CD14-positive monocyte (primary cell): ENCODE measurements around the gene LDLRAD4. TPM values are rescaled to one million over a fixed set of nuclear protein-coding genes. Genes with fewer than 3 reads are reported as not detected.

Experiments
- DNase-seq, 3 donors: peaks; one replicate each; pipeline ENCODE4 v3.0.0-alpha.2; 2011 to 2022
- H2AFZ ChIP-seq: 2 replicates; pipeline ENCODE4 v1.6.0; 2012; ENCODE audit warnings: mild to moderate bottlenecking, low read depth, low read length, inconsistent platforms; ENCODE audit not compliant: insufficient read depth, poor library complexity, severe bottlenecking
- H3K27ac ChIP-seq, 2 donors: 1 replicate in 1 of 2; 2 replicates in 1 of 2; pipeline ENCODE4 v1.5.1; 2012 to 2013; ENCODE audit warnings: low read length in 2 of 2, control low read depth in 1 of 2, inconsistent platforms in 1 of 2, low read depth in 1 of 2, mild to moderate bottlenecking in 1 of 2
- H3K27me3 ChIP-seq, 2 donors: one replicate each; pipeline versions ENCODE4 v1.6.0 to v1.6.1; 2011 to 2013; ENCODE audit warnings: low read length in 2 of 2; ENCODE audit not compliant: control insufficient read depth in 2 of 2, insufficient read depth in 2 of 2
- H3K36me3 ChIP-seq, 2 donors: replicated peaks in 1 of 2; 1 replicate in 1 of 2; 2 replicates in 1 of 2; pipeline versions ENCODE4 v1.5.1 to v1.6.1; 2012 to 2013; ENCODE audit warnings: low read length in 2 of 2, control low read depth in 1 of 2, inconsistent platforms in 1 of 2, mild to moderate bottlenecking in 1 of 2; ENCODE audit not compliant: insufficient read depth in 2 of 2, control insufficient read depth in 1 of 2
- H3K4me1 ChIP-seq, 2 donors: 1 replicate in 1 of 2; 2 replicates in 1 of 2; pipeline versions ENCODE4 v1.5.1 to v1.6.1; 2012 to 2013; ENCODE audit warnings: low read length in 2 of 2, control low read depth in 1 of 2, inconsistent platforms in 1 of 2, mild to moderate bottlenecking in 1 of 2, moderate library complexity in 1 of 2; ENCODE audit not compliant: insufficient read depth in 2 of 2, control insufficient read depth in 1 of 2
- H3K4me2 ChIP-seq: replicated peaks from 2 replicates; pipeline ENCODE3; 2012; ENCODE audit warnings: low read length, moderate library complexity, mild to moderate bottlenecking; ENCODE audit not compliant: poor library complexity, severe bottlenecking; ENCODE audit errors: extremely low read depth
- H3K4me3 ChIP-seq, 3 experiments: fragments of 200-600 bp in 1 of 3; sonication (generic) in 1 of 3; replicated peaks in 1 of 3; 1 replicate in 2 of 3; 2 replicates in 1 of 3; pipeline ENCODE4 v1.5.1; 2011 to 2013; ENCODE audit warnings: low read length in 3 of 3, mild to moderate bottlenecking in 3 of 3, control low read depth in 2 of 3, low read depth in 2 of 3, inconsistent platforms in 1 of 3, moderate library complexity in 1 of 3
- H3K79me2 ChIP-seq: 2 replicates; pipeline ENCODE4 v1.6.0; 2012; ENCODE audit warnings: mild to moderate bottlenecking, control low read depth, inconsistent platforms, low read length, moderate library complexity; ENCODE audit not compliant: insufficient read depth
- H3K9ac ChIP-seq: 2 replicates; pipeline ENCODE4 v1.6.0; 2017; ENCODE audit warnings: low read length, mild to moderate bottlenecking; ENCODE audit not compliant: insufficient read depth, poor library complexity, severe bottlenecking
- H3K9me3 ChIP-seq, 2 donors: replicated peaks in 1 of 2; 1 replicate in 1 of 2; 2 replicates in 1 of 2; pipeline versions ENCODE4 v1.5.1 to v1.6.1; 2012 to 2013; ENCODE audit warnings: low read length in 2 of 2, control low read depth in 1 of 2; ENCODE audit not compliant: control insufficient read depth in 1 of 2, insufficient read depth in 1 of 2
- H4K20me1 ChIP-seq: 2 replicates; pipeline ENCODE4 v1.6.0; 2012; ENCODE audit warnings: mild to moderate bottlenecking, low read length, control low read depth, moderate library complexity; ENCODE audit not compliant: insufficient read depth
- H3K27ac Mint-ChIP-seq, 7 donors: one replicate each; pipeline ENCODE4 v1.8.0; 2020; ENCODE audit warnings: mild to moderate bottlenecking in 7 of 7, mixed read lengths in 7 of 7, moderate library complexity in 6 of 7, inconsistent platforms in 2 of 7
- H3K27me3 Mint-ChIP-seq, 3 donors: one replicate each; pipeline ENCODE4 v1.8.0; 2021 to 2022; ENCODE audit warnings: low read depth in 3 of 3, mild to moderate bottlenecking in 3 of 3, mixed read lengths in 3 of 3, moderate library complexity in 3 of 3, inconsistent platforms in 1 of 3
- H3K36me3 Mint-ChIP-seq, 2 donors: one replicate each; pipeline ENCODE4 v1.8.0; 2020; ENCODE audit warnings: mixed read lengths in 2 of 2, inconsistent platforms in 1 of 2, mild to moderate bottlenecking in 1 of 2
- H3K4me1 Mint-ChIP-seq: one replicate; pipeline ENCODE4 v1.8.0; 2020; ENCODE audit warnings: mild to moderate bottlenecking, mixed read lengths
- H3K4me3 Mint-ChIP-seq, 2 donors: one replicate each; pipeline ENCODE4 v1.8.0; 2020; ENCODE audit warnings: mild to moderate bottlenecking in 2 of 2, mixed read lengths in 2 of 2, moderate library complexity in 1 of 2
- H3K9me3 Mint-ChIP-seq, 7 donors: one replicate each; pipeline ENCODE4 v1.8.0; 2020 to 2022; ENCODE audit warnings: mixed read lengths in 7 of 7, mild to moderate bottlenecking in 6 of 7, moderate library complexity in 6 of 7, inconsistent platforms in 2 of 7
- CTCF ChIP-seq: fragments of 200-600 bp; IDR thresholded peaks from one replicate; pipeline ENCODE4 v1.8.0; 2022; ENCODE audit warnings: antibody characterized with exemption, mild to moderate bottlenecking
- whole genome bisulfite sequencing: methylation state at CpG from one replicate; pipeline ENCODE4 v1.1.5; 2013; ENCODE audit warnings: missing lambda C conversion rate; ENCODE audit not compliant: insufficient coverage; 5-methylcytosine and 5-hydroxymethylcytosine counted together
- intact Hi-C, 2 donors: fragments of 100-400 bp; cut with micrococcal nuclease; formaldehyde crosslinking; loops; one replicate each; pipeline versions ENCODE4 v1.15.0 to v1.15.1; 2023
- polyA plus RNA-seq, 3 donors: library from polyadenylated mRNA; depleted of rRNA in 1 of 3; unstranded in 2 of 3; stranded (reverse) in 1 of 3; fragments of 300-500 nt in 2 of 3; fragments of >200 nt in 1 of 3; fragmentation: Illumina TruSeq in 2 of 3; gene quantifications; 1 replicate in 2 of 3; 2 replicates in 1 of 3; pipeline ENCODE4 v1.2.3, GENCODE V29; 2012 to 2021

LDLRAD4 gene
- polyA plus RNA-seq, 3 donors, result 13.5 to 15.4 (median 13.8) TPM

- Mint-ChIP-seq H3K27me3 (peaks cover 0 to 4% (median 0%) of the 10 kb centered on the region in 3 donors), H3K36me3 (peaks cover 0 to 3% of the 10 kb centered on the region in 2 donors), H3K4me1 (no peaks in the 10 kb centered on the region), H3K4me3 (no peak overlapping the region), H3K9me3 (peaks cover 0 to 3% (median 0%) of the 10 kb centered on the region in 7 donors), H3K27ac (no peak overlapping the region)
- intact Hi-C loops, result no loop called here
- Histone ChIP-seq H4K20me1 (peaks cover 22% of the 10 kb centered on the region), H3K9ac (no peak overlapping the region), H3K36me3 (no peaks in the 10 kb centered on the region), H3K9me3 (no peaks in the 10 kb centered on the region), H3K27ac (no peak overlapping the region), H3K4me2 (no peak overlapping the region), H2AFZ (no peak overlapping the region), H3K4me1 (no peaks in the 10 kb centered on the region), H3K27me3 (no peaks in the 10 kb centered on the region), H3K79me2 (no peaks in the 10 kb centered on the region), H3K4me3 (no peak overlapping the region)
- DNase-seq, result no peak
- WGBS, result 80% methylated on average over 1 of the region's 1 CpG
- no peak for TF ChIP-seq CTCF
These were observed 25.6 kb downstream of the LDLRAD4 start for GRCh38 chr18:13244135-13244534.

DNA sequence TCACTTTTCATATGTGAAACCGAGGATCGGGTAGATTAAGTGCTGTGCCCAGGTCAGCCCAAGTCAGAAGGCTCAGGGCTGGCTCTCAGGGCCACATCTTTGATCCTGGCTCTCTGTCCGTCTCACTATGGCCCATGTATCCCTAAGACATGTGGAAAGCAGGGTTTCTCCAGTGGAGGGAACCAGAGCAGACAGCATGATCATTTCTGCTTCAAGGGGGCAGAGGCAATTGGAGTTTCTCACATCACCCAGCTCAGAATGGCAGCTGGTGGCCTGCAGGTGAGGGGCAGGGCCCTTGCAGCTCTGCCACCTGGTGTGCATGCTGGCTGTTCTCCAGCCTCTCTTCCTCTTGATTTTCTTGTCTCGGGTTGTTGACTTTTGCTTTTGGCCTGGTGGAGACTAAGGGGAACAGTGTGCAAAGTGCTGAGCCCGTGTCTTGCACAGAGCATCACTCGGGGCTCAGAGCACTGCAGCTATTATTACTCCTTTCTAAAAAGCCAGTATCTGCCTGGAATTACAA, 27.0 kb downstream of the LDLRAD4 start:
- Histone ChIP-seq H3K27ac (no peak overlapping the region), H3K4me3 (no peak overlapping the region), H3K9me3 (no peaks in the 10 kb centered on the region), H3K36me3 (no peaks in the 10 kb centered on the region), H3K9ac (no peak overlapping the region), H2AFZ (no peak overlapping the region), H3K4me2 (no peak overlapping the region), H3K79me2 (no peaks in the 10 kb centered on the region), H3K4me1 (no peaks in the 10 kb centered on the region), H4K20me1 (peaks cover 15% of the 10 kb centered on the region), H3K27me3 (no peaks in the 10 kb centered on the region)
- H3K36me3 Mint-ChIP-seq, result peaks cover 0 to 3% of the 10 kb centered on the region in 2 donors
- 96% methylated on average over 5 of the region's 6 CpGs for WGBS
- H3K4me3 Mint-ChIP-seq, result no peak overlapping the region
- H3K27ac Mint-ChIP-seq, result no peak overlapping the region
- H3K27me3 Mint-ChIP-seq, result peaks cover 0 to 4% (median 0%) of the 10 kb centered on the region in 3 donors
- no peak for TF ChIP-seq CTCF
- DNase-seq, result no peak
- intact Hi-C loops, result no loop called here
- H3K9me3 Mint-ChIP-seq, result peaks cover 0 to 3% (median 0%) of the 10 kb centered on the region in 7 donors
- H3K4me1 Mint-ChIP-seq, result no peaks in the 10 kb centered on the region
